ENCODE data around the gene ATPAF1.

- TF ChIP-seq CTCF (conservative IDR thresholded peaks at IDR 0.05 in 1 of 2, IDR thresholded peaks at IDR 0.05 in 1 of 2; ENCODE audit: low read depth in 1 of 2, low read length in 2 of 2): peak; percentile 20 to 23
- TF ChIP-seq EZH2 (IDR thresholded peaks at IDR 0.05; ENCODE audit: low read length, missing control alignments): no peak
Observed at GRCh38 chr1:46603858-46604549, 64.2 kb downstream of the ATPAF1 start, which contains the start of gene MKNK1.

Measured in fibroblast of lung (primary cell).